NCI-H446 treated with DMSO at 0.1 percent for 48 hours (cell line): Measurements from ENCODE around the gene CHP1.
"Not testable (repeated sequence)": the region's sequence is repeated elsewhere in the genome, so short reads cannot be mapped to it uniquely, and the experiment has no call there.

Experiments
- DNase-seq: peaks from one replicate; lab custom pipeline; 2025; lab: John Stamatoyannopoulos, UW

CHP1 gene

DNA sequence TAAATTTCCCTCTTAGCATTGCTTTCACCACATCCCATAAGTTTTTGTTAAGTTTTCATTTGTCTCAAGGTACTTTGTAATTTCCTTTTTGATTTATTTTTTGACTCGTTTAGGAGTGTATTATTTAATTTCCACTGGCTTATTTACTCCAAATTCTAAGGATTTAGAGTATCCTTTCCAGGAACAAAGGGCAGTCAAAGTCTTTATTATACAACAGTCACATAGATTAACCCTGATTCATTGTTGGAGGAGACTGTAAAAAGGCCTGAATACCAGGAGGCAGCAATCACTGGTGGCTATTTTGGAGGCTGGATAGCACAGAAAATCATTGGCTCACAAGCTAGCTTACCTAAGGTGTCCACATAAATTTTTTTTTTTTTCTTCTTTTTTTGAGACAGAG, 61.5 kb downstream of the CHP1 start:
- no peak for DNase-seq

DNA sequence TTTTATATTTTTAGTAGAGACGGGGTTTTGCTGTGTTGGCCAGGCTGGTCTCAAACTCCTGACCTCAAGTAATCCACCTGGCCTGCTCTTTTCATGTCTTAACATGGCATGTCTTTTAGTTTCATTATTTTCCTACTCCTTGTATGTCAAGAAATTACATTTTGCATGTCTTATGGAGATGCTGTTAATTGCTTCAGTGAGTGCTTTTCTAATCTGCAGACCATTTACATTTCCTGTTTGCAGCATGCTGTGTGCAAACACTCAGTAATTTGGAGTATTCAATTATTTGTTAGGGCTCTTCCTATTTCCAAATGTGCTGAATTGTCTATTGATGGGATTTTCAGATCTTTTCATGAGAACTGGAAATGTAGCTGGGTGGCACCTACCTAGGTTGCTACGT, 70.1 kb downstream of the CHP1 start:
- DNase-seq, result not testable (repeated sequence)

DNA sequence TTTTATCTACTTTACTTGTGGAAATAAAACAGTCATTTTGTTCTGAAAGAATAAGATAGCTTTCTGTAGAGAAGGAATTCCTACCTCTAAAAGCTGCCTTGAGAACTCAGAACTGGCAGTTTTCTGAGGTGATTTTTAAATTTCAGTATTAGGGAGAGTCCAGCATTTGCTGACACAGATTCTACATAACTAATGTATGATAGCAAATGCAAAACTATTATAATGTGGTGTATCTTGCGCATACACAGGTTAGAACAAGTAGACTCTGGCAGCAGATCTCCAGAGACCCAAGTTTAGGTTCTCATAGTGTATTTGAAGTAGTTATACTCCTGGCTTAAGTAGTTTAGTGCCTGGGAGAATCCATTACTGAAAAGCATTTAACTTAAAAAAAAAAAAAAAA, 70.5 kb downstream of the CHP1 start:
- DNase-seq, result no peak

DNA sequence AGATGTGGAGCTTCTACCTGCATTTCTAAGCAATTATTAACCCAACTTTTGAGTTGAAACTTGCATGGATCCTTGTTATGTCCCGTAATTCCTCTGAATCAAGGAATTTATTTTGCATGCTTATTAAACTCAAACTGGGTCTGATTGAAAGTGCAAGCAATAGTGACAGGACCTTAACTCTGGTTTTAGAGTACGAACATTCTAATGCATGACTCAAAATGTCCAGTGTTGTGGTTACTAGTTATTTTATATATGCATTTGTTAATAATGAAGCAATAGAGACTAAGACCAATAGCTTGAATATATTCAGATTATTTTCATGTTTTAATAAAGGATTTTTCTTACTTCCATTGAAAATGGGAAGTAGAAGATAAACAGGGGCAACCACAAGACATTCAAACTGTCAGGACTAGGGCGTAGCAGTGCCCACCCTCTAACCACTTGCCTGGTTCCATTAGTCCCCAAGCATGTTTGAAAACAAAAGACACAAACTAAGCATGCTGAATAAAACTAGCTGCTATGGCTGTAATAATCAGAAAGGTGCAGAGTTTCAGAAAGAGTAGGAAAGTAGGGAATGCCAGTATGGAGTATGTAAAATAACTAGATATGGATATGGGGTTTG, 73.2 kb downstream of the CHP1 start:
- DNase-seq, result no peak

DNA sequence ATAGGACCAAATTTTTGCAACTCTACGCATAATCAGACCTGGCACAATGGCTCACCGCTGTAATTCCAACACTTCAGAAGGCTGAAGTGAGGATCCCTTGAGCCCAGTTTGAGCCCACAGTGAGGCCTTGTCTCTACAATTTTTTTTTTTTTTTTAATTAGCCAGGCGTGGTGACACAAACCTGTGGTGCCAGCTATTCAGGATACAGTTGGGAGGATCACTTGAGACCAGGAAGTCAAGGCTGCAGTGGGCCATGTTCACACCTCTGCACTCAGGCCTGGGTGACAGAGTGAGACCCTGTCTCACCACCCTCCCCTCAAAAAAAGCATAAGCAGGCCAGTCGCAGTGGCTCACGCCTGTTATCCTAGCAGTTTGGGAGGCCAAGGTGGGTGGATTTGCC, 76.6 kb downstream of the CHP1 start:
- DNase-seq, result no peak

DNA sequence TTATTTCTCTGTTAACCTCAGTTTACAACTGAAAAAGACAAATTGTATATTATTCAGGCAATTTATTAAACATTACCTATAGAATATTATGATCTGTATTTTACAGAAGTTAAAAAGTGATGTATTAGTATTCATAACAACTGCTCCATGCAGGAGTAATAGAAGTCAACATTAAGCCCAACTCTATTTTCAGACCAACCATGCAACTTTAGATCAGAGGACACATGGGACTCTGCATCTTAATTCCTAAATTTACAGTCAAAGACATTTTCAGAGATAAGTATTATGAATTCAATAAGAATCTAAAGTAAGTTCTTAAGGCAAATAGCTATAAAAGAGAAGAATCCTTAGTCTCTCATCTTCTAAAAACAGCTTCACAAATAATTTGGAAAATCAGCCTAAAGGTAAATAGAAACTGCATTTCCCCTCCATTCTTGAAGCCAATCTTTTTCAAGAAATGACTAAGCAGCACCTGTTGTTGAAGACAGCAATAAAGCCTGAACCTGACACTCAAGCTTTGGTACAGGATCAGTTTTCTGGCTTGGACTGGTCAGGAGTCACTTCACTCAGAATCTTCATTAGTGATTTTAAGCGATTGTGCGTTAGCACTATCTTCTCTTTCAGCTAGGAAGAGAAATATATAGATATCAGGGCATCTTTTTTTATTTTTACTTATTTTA, 78.3 kb downstream of the CHP1 start:
- DNase-seq, result no peak

DNA sequence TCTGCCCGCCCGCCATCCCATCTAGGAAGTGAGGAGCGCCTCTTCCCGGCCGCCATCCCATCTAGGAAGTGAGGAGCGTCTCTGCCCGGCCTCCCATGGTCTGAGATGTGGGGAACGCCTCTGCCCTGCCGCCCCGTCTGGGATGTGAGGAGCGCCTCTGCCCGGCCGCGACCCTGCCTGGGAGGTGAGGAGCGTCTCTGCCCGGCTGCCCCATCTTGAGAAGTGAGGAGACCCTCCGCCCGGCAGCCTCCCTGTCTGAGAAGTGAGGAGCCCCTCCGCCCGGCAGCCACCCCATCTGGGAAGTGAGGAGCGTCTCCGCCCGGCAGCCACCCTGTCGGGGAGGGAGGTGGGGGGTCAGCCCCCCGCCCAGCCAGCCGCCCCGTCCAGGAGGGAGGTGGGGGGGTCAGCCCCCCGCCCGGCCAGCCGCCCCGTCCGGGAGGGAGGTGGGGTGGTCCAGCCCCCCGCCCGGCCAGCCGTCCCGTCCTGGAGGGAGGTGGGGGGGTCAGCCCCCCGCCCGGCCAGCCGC, 89.8 kb downstream of the CHP1 start:
- not testable (repeated sequence) for DNase-seq

DNA sequence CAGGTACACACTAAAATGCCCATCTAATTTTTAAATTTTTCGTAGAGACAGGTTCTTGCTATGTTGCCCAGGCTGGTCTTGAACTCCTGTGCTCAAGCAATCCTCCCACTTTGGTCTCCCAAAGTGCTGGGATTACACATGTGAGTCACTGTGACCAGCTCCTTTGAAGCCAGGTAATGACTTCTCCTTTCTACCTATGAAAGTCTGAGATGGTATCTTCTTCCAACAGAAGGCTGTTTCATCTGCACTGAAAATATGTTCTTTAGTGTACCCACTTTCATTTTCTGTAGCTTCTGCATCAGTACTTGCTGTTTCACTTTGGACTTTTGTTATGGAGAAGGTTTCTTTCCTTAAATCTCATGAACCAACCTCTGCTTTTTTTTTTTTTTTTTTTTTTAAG, 92.5 kb downstream of the CHP1 start:
- DNase-seq, result no peak

DNA sequence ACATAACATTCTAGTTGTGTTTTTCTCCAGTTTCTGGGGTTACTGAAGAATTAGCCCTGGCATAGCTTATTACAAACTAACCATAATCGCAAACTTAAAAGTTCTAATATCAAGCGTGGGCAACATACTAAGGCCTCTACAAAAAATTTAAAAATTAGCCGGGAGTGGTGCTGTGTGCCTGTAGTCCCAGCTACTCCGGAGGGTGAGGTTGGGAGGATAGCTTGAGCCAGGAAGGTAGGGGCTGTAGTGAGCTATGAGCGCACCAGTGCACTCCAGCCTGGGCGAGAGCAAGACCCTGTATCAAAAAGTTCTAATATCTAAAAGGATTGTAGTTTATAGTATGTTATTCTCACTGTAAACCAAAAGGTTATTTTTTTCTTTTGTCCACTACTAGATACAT, 100.2 kb downstream of the CHP1 start:
- DNase-seq, result no peak
